GM23338 (cell line): Measurements from ENCODE around the gene CCDC73. TPM values are rescaled to one million over a fixed set of nuclear protein-coding genes. Genes with fewer than 3 reads are reported as not detected.

Experiments used
- ATAC-seq: fragments of 200-7000 bp; cut with Tn5 transposase; 3 replicates; pipeline ENCODE4 v1.9.1; 2020
- DNase-seq: peaks from one replicate; pipeline ENCODE4 v3.0.0-alpha.2; 2015; ENCODE audit warnings: low spot score
- H2AFZ ChIP-seq: fragments of 200-600 bp; sonication (generic); 2 replicates; pipeline ENCODE4 v1.8.0; 2016; ENCODE audit warnings: antibody characterized with exemption, mild to moderate bottlenecking, moderate library complexity
- H3F3A ChIP-seq: fragments of 200-600 bp; sonication (generic); replicated peaks from 2 replicates; pipeline ENCODE4 v1.8.0; 2017; ENCODE audit warnings: antibody characterized with exemption, mixed run types, low read depth
- H3K27ac ChIP-seq: fragments of 200-600 bp; sonication (generic); 2 replicates; pipeline ENCODE4 v1.6.1; 2016; ENCODE audit warnings: low read depth
- H3K27me3 ChIP-seq: fragments of 200-600 bp; sonication (generic); 2 replicates; pipeline ENCODE4 v1.8.0; 2016; ENCODE audit warnings: mild to moderate bottlenecking, mixed run types, moderate library complexity; ENCODE audit not compliant: insufficient read depth
- H3K36me3 ChIP-seq: fragments of 200-600 bp; sonication (generic); 2 replicates; pipeline ENCODE4 v1.8.0; 2016; ENCODE audit warnings: mild to moderate bottlenecking; ENCODE audit not compliant: insufficient read depth
- H3K4me1 ChIP-seq: fragments of 200-600 bp; sonication (generic); 2 replicates; pipeline ENCODE4 v1.8.0; 2016; ENCODE audit warnings: mild to moderate bottlenecking, moderate library complexity; ENCODE audit not compliant: insufficient read depth
- H3K4me2 ChIP-seq: fragments of 200-600 bp; sonication (generic); 2 replicates; pipeline ENCODE4 v1.7.1; 2017; ENCODE audit warnings: mixed run types
- H3K4me3 ChIP-seq: fragments of 200-600 bp; sonication (generic); 2 replicates; pipeline ENCODE4 v1.6.1; 2016; ENCODE audit warnings: mixed run types
- H3K79me2 ChIP-seq: fragments of 200-600 bp; sonication (generic); replicated peaks from 2 replicates; pipeline ENCODE4 v1.8.0; 2017; ENCODE audit warnings: mild to moderate bottlenecking; ENCODE audit not compliant: insufficient read depth
- H3K9me2 ChIP-seq: fragments of 200-600 bp; sonication (generic); 2 replicates; pipeline ENCODE4 v1.8.0; 2017; ENCODE audit not compliant: insufficient read depth
- H4K20me1 ChIP-seq: fragments of 200-600 bp; sonication (generic); replicated peaks from 2 replicates; pipeline ENCODE4 v1.8.0; 2017; ENCODE audit warnings: mild to moderate bottlenecking; ENCODE audit not compliant: insufficient read depth
- H3K27ac Mint-ChIP-seq: 2 replicates; pipeline ENCODE4 v1.8.0; 2020; ENCODE audit warnings: inconsistent platforms, mild to moderate bottlenecking, moderate library complexity, mixed read lengths
- H3K27me3 Mint-ChIP-seq: 3 replicates; pipeline ENCODE4 v1.8.0; 2022; ENCODE audit warnings: low read depth, mild to moderate bottlenecking, moderate library complexity, mixed read lengths, inconsistent platforms; ENCODE audit not compliant: insufficient read depth, poor library complexity
- H3K36me3 Mint-ChIP-seq: 3 replicates; pipeline ENCODE4 v1.8.0; 2021; ENCODE audit warnings: low read depth, mild to moderate bottlenecking, inconsistent platforms, moderate library complexity, mixed read lengths
- H3K4me1 Mint-ChIP-seq: 3 replicates; pipeline ENCODE4 v1.8.0; 2020; ENCODE audit warnings: mild to moderate bottlenecking, inconsistent platforms, mixed read lengths
- H3K4me3 Mint-ChIP-seq: 3 replicates; pipeline ENCODE4 v1.8.0; 2021; ENCODE audit warnings: moderate library complexity, mild to moderate bottlenecking, inconsistent platforms, mixed read lengths
- H3K9me3 Mint-ChIP-seq: 3 replicates; pipeline ENCODE4 v1.8.0; 2020; ENCODE audit warnings: moderate library complexity, mild to moderate bottlenecking, inconsistent platforms, mixed read lengths
- CREB1 ChIP-seq: fragments of 250-450 bp; sonication (Bioruptor Pico); IDR thresholded peaks from 2 replicates; pipeline ENCODE4 v1.5.0; 2020; ENCODE audit warnings: low read depth, mild to moderate bottlenecking, moderate library complexity
- EZH2 ChIP-seq: fragments of 200-600 bp; sonication (generic); IDR thresholded peaks from one replicate; pipeline ENCODE4 v1.8.0; 2017; ENCODE audit warnings: antibody characterized with exemption, mild to moderate bottlenecking, low read depth; ENCODE audit not compliant: unreplicated experiment
- JUNB ChIP-seq: IDR thresholded peaks from one replicate; pipeline ENCODE4 v1.6.1; 2016; ENCODE audit warnings: antibody characterized with exemption; ENCODE audit not compliant: unreplicated experiment
- NANOG ChIP-seq: IDR thresholded peaks from 2 replicates; pipeline ENCODE4 v1.6.1; 2016; ENCODE audit warnings: antibody characterized with exemption, borderline replicate concordance
- POLR2AphosphoS5 ChIP-seq: IDR thresholded peaks from 2 replicates; pipeline ENCODE4 v1.6.1; 2016; ENCODE audit warnings: antibody characterized with exemption, low read depth
- STAT1 ChIP-seq: IDR thresholded peaks from one replicate; pipeline ENCODE4 v1.6.1; 2016; ENCODE audit warnings: antibody characterized with exemption; ENCODE audit not compliant: unreplicated experiment
- ZNF114 ChIP-seq: fragments of 250-450 bp; sonication (Bioruptor Pico); IDR thresholded peaks from 2 replicates; pipeline ENCODE4 v1.5.0; 2020; ENCODE audit warnings: mild to moderate bottlenecking, moderate library complexity
- ZNF331 ChIP-seq: fragments of 250-450 bp; sonication (Bioruptor Pico); IDR thresholded peaks from 2 replicates; pipeline ENCODE4 v1.5.0; 2020; ENCODE audit warnings: low read depth, mild to moderate bottlenecking, moderate library complexity
- polyA plus RNA-seq: library from polyadenylated mRNA; unstranded; fragments of >200 nt; fragmentation: Nextera tagmentation; extraction: Ambion mirVana; gene quantifications from 2 replicates; pipeline ENCODE4 v1.2.1, GENCODE V29; 2016
- total RNA-seq: library from RNA; depleted of rRNA; stranded (reverse); fragments of >200 nt; shearing (Covaris generic); gene quantifications from 2 replicates; pipeline ENCODE4 v1.2.3, GENCODE V29; 2014
- TF ChIP-seq, protein P1 (sequence below): IDR thresholded peaks from one replicate; pipeline ENCODE4 v1.6.1; 2018; ENCODE audit warnings: antibody characterized with exemption; ENCODE audit not compliant: unreplicated experiment
- TF ChIP-seq, protein P2 (sequence below), 2 experiments: fragments of 200-600 bp in 1 of 2; sonication (generic) in 1 of 2; conservative IDR thresholded peaks; 2 replicates each; pipeline versions ENCODE4 v1.5.1 to v1.6.1; 2016 to 2017; ENCODE audit warnings: antibody characterized with exemption in 2 of 2, low read depth in 2 of 2, mild to moderate bottlenecking in 2 of 2, moderate library complexity in 1 of 2
- TF ChIP-seq, protein P3 (sequence below): IDR thresholded peaks from 2 replicates; pipeline ENCODE4 v1.6.1; 2016; ENCODE audit warnings: antibody characterized with exemption

Gene CCDC73
- total and polyA plus RNA-seq, 2 experiments from 2014 or later = 0.06 TPM; not detected in 1

DNA sequence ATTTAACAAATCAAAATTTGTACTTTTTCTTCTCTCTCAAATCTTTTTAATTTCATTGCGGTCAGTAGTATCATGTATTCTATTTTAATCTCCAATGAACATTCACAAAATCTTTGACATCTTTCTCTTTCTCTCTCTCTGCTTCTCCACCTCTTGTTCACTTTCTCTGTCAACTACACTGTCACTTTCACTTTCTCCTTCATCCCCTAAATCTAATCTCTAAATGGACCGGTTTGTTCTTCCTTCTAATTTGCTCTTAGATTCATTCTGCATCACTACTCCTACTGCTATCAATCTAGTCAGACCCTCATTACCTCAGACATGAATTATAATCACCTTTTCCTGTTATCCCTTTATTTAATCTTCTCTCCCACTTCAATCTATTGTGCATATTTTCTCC is 18.6 kb downstream of the CCDC73 start:
- H3K4me2 ChIP-seq = no peak overlapping the region
- 0 out of 2 replicates have a peak, but pooled peaks cover 4% of the 10 kb centered on the region for H3K4me1 ChIP-seq
- H3K36me3 ChIP-seq = no peaks in the 10 kb centered on the region
- no peak for ATAC-seq
- DNase-seq = no peak
- no peak overlapping the region for H3K27ac Mint-ChIP-seq
- no peaks in the 10 kb centered on the region for H3F3A ChIP-seq
- no peaks in the 10 kb centered on the region for H3K9me3 Mint-ChIP-seq
- H4K20me1 ChIP-seq = no peaks in the 10 kb centered on the region
- H3K79me2 ChIP-seq = no peaks in the 10 kb centered on the region
- no peak overlapping the region for H2AFZ ChIP-seq
- no peaks in the 10 kb centered on the region for H3K36me3 Mint-ChIP-seq
- peaks cover 10% of the 10 kb centered on the region for H3K4me1 Mint-ChIP-seq
- H3K4me3 Mint-ChIP-seq = no peak overlapping the region
- no peaks in the 10 kb centered on the region for H3K27me3 Mint-ChIP-seq
- H3K4me3 ChIP-seq = no peak overlapping the region
- H3K27me3 ChIP-seq = no peaks in the 10 kb centered on the region
- H3K27ac ChIP-seq = no peak overlapping the region
- H3K9me2 ChIP-seq = no peaks in the 10 kb centered on the region
- TF ChIP-seq, protein P1, sequence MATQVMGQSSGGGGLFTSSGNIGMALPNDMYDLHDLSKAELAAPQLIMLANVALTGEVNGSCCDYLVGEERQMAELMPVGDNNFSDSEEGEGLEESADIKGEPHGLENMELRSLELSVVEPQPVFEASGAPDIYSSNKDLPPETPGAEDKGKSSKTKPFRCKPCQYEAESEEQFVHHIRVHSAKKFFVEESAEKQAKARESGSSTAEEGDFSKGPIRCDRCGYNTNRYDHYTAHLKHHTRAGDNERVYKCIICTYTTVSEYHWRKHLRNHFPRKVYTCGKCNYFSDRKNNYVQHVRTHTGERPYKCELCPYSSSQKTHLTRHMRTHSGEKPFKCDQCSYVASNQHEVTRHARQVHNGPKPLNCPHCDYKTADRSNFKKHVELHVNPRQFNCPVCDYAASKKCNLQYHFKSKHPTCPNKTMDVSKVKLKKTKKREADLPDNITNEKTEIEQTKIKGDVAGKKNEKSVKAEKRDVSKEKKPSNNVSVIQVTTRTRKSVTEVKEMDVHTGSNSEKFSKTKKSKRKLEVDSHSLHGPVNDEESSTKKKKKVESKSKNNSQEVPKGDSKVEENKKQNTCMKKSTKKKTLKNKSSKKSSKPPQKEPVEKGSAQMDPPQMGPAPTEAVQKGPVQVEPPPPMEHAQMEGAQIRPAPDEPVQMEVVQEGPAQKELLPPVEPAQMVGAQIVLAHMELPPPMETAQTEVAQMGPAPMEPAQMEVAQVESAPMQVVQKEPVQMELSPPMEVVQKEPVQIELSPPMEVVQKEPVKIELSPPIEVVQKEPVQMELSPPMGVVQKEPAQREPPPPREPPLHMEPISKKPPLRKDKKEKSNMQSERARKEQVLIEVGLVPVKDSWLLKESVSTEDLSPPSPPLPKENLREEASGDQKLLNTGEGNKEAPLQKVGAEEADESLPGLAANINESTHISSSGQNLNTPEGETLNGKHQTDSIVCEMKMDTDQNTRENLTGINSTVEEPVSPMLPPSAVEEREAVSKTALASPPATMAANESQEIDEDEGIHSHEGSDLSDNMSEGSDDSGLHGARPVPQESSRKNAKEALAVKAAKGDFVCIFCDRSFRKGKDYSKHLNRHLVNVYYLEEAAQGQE = no peak
- TF ChIP-seq JUNB (no peak), ZNF114 (CRISPR knock-in tag) (no peak), EZH2 (no peak), NANOG (no peak), POLR2AphosphoS5 (no peak), CREB1 (no peak), ZNF331 (CRISPR knock-in tag) (no peak), STAT1 (no peak)
- TF ChIP-seq, protein P2, sequence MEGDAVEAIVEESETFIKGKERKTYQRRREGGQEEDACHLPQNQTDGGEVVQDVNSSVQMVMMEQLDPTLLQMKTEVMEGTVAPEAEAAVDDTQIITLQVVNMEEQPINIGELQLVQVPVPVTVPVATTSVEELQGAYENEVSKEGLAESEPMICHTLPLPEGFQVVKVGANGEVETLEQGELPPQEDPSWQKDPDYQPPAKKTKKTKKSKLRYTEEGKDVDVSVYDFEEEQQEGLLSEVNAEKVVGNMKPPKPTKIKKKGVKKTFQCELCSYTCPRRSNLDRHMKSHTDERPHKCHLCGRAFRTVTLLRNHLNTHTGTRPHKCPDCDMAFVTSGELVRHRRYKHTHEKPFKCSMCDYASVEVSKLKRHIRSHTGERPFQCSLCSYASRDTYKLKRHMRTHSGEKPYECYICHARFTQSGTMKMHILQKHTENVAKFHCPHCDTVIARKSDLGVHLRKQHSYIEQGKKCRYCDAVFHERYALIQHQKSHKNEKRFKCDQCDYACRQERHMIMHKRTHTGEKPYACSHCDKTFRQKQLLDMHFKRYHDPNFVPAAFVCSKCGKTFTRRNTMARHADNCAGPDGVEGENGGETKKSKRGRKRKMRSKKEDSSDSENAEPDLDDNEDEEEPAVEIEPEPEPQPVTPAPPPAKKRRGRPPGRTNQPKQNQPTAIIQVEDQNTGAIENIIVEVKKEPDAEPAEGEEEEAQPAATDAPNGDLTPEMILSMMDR (conservative IDR thresholded peaks at IDR 0.05; ENCODE audit: low read depth in 2 of 2) = no peak
- TF ChIP-seq, protein P3, sequence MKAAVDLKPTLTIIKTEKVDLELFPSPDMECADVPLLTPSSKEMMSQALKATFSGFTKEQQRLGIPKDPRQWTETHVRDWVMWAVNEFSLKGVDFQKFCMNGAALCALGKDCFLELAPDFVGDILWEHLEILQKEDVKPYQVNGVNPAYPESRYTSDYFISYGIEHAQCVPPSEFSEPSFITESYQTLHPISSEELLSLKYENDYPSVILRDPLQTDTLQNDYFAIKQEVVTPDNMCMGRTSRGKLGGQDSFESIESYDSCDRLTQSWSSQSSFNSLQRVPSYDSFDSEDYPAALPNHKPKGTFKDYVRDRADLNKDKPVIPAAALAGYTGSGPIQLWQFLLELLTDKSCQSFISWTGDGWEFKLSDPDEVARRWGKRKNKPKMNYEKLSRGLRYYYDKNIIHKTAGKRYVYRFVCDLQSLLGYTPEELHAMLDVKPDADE = no peak
